ENCODE results near the gene AGR2. TPM values are rescaled to one million over a fixed set of nuclear protein-coding genes. Genes with fewer than 3 reads are reported as not detected.

AGR2 gene
- polyA plus RNA-seq, 3 donors: not detected

GRCh38 chr7:16817536-16817935 lies 12.7 kb upstream of the AGR2 start:
- DNase-seq: no peak
- intact Hi-C loops (cut with micrococcal nuclease): no loop called here
- Histone ChIP-seq H3K4me1 (ENCODE audit: control insufficient read depth in 1 of 2, insufficient read depth in 2 of 2, low read length in 2 of 2) (peaks cover 22 to 33% of the 10 kb centered on the region in 2 donors), H3K9me3 (replicated peaks in 1 of 2; ENCODE audit: control insufficient read depth in 1 of 2, insufficient read depth in 1 of 2, low read length in 2 of 2) (no peaks in the 10 kb centered on the region), H2AFZ (ENCODE audit: insufficient read depth, low read depth, low read length, poor library complexity, severe bottlenecking) (no peak overlapping the region), H4K20me1 (ENCODE audit: insufficient read depth, low read length) (no peaks in the 10 kb centered on the region), H3K27ac (ENCODE audit: low read depth in 1 of 2, low read length in 2 of 2) (no peak overlapping the region), H3K36me3 (replicated peaks in 1 of 2; ENCODE audit: control insufficient read depth in 1 of 2, insufficient read depth in 2 of 2, low read length in 2 of 2) (no peaks in the 10 kb centered on the region), H3K4me2 (replicated peaks; ENCODE audit: extremely low read depth, low read length, poor library complexity, severe bottlenecking) (no peak overlapping the region), H3K4me3 (replicated peaks in 1 of 3; ENCODE audit: low read depth in 2 of 3, low read length in 3 of 3) (no peak overlapping the region), H3K9ac (ENCODE audit: insufficient read depth, low read length, poor library complexity, severe bottlenecking) (no peak overlapping the region), H3K79me2 (ENCODE audit: insufficient read depth, low read length) (no peaks in the 10 kb centered on the region), H3K27me3 (ENCODE audit: control insufficient read depth in 2 of 2, insufficient read depth in 2 of 2, low read length in 2 of 2) (no peaks in the 10 kb centered on the region)
- Mint-ChIP-seq H3K4me1 (peaks cover 34% of the 10 kb centered on the region), H3K27ac (no peak overlapping the region), H3K36me3 (no peaks in the 10 kb centered on the region), H3K4me3 (no peak overlapping the region), H3K9me3 (no peaks in the 10 kb centered on the region), H3K27me3 (ENCODE audit: low read depth in 3 of 3) (no peaks in the 10 kb centered on the region)
- no CpG with 5 or more reads among the region's 1 CpG for WGBS (ENCODE audit: insufficient coverage)
- TF ChIP-seq CTCF (IDR thresholded peaks at IDR 0.05): no peak

DNA sequence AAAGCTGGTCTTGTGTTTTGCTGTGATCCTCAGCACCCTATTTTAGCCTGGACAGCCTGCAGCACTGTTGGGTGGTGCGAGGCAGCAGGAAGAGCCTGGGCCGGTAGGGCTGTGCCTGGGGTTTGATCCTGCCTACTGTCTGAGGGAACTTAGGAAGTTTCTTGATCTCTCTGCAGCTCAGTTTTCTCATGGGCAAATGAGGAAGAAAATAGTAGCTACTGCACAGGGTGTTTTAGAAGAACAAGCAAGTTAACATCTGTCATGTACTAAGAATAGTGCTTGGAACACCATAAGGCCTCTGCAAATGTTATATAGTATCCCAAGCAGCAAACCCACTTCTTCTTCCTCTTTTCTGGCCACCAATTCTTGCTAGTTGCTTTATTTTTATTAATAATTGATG lies 12.0 kb upstream of the AGR2 start:
- TF ChIP-seq CTCF (IDR thresholded peaks at IDR 0.05): no peak
- Histone ChIP-seq H3K9ac (ENCODE audit: insufficient read depth, low read length, poor library complexity, severe bottlenecking) (no peak overlapping the region), H3K36me3 (replicated peaks in 1 of 2; ENCODE audit: control insufficient read depth in 1 of 2, insufficient read depth in 2 of 2, low read length in 2 of 2) (no peaks in the 10 kb centered on the region), H3K4me3 (replicated peaks in 1 of 3; ENCODE audit: low read depth in 2 of 3, low read length in 3 of 3) (peak overlapping the region in 1 of 3 experiments; percentile 6), H3K4me1 (ENCODE audit: control insufficient read depth in 1 of 2, insufficient read depth in 2 of 2, low read length in 2 of 2) (peaks cover 22 to 41% of the 10 kb centered on the region in 2 donors), H4K20me1 (ENCODE audit: insufficient read depth, low read length) (no peaks in the 10 kb centered on the region), H3K4me2 (replicated peaks; ENCODE audit: extremely low read depth, low read length, poor library complexity, severe bottlenecking) (peak overlapping the region; percentile 21), H3K79me2 (ENCODE audit: insufficient read depth, low read length) (no peaks in the 10 kb centered on the region), H3K9me3 (replicated peaks in 1 of 2; ENCODE audit: control insufficient read depth in 1 of 2, insufficient read depth in 1 of 2, low read length in 2 of 2) (no peaks in the 10 kb centered on the region), H3K27me3 (ENCODE audit: control insufficient read depth in 2 of 2, insufficient read depth in 2 of 2, low read length in 2 of 2) (no peaks in the 10 kb centered on the region), H3K27ac (ENCODE audit: low read depth in 1 of 2, low read length in 2 of 2) (peak overlapping the region in 1 of 2 donors; percentile 50), H2AFZ (ENCODE audit: insufficient read depth, low read depth, low read length, poor library complexity, severe bottlenecking) (peak overlapping the region; percentile 69)
- Mint-ChIP-seq H3K27ac (peak overlapping the region in 4 of 7 donors; percentile 26 to 86 (median 71)), H3K4me1 (peaks cover 34% of the 10 kb centered on the region), H3K9me3 (no peaks in the 10 kb centered on the region), H3K4me3 (peak overlapping the region in 1 of 2 donors; percentile 61), H3K36me3 (no peaks in the 10 kb centered on the region), H3K27me3 (ENCODE audit: low read depth in 3 of 3) (no peaks in the 10 kb centered on the region)
- WGBS (ENCODE audit: insufficient coverage): 0% methylated on average over 2 of the region's 2 CpGs
- DNase-seq: peak; percentile 16 to 31 (median 20)
- intact Hi-C loops (cut with micrococcal nuclease): no loop called here
